HEK293 (cell line): ENCODE measurements around the gene CELSR1.

Experiments
- MYNN ChIP-seq: fragments of 450-650 bp; formaldehyde crosslinking; IDR thresholded peaks from 2 replicates; pipeline ENCODE4 v1.5.1; 2016; ENCODE audit warnings: missing biosample characterization, missing genetic modification characterization, borderline replicate concordance
- ZBTB7A ChIP-seq: fragments of 450-650 bp; formaldehyde crosslinking; IDR thresholded peaks from 2 replicates; pipeline ENCODE4 v1.5.1; 2016; ENCODE audit warnings: low read depth, missing biosample characterization, missing genetic modification characterization
- ZNF747 ChIP-seq: fragments of 450-650 bp; formaldehyde crosslinking; IDR thresholded peaks from 2 replicates; pipeline ENCODE4 v1.5.1; 2016; ENCODE audit warnings: missing biosample characterization, missing genetic modification characterization
- TF ChIP-seq, protein P1 (sequence below): fragments of 450-650 bp; formaldehyde crosslinking; IDR thresholded peaks from 2 replicates; pipeline ENCODE4 v1.5.1; 2016; ENCODE audit warnings: missing biosample characterization, missing genetic modification characterization
- TF ChIP-seq, protein P2 (sequence below): fragments of 450-650 bp; formaldehyde crosslinking; IDR thresholded peaks from 2 replicates; pipeline ENCODE4 v1.5.1; 2016; ENCODE audit warnings: missing biosample characterization, missing genetic modification characterization
- TF ChIP-seq, protein P3 (sequence below): fragments of 450-650 bp; formaldehyde crosslinking; IDR thresholded peaks from 2 replicates; pipeline ENCODE4 v1.5.1; 2016; ENCODE audit warnings: missing biosample characterization, missing genetic modification characterization

DNA sequence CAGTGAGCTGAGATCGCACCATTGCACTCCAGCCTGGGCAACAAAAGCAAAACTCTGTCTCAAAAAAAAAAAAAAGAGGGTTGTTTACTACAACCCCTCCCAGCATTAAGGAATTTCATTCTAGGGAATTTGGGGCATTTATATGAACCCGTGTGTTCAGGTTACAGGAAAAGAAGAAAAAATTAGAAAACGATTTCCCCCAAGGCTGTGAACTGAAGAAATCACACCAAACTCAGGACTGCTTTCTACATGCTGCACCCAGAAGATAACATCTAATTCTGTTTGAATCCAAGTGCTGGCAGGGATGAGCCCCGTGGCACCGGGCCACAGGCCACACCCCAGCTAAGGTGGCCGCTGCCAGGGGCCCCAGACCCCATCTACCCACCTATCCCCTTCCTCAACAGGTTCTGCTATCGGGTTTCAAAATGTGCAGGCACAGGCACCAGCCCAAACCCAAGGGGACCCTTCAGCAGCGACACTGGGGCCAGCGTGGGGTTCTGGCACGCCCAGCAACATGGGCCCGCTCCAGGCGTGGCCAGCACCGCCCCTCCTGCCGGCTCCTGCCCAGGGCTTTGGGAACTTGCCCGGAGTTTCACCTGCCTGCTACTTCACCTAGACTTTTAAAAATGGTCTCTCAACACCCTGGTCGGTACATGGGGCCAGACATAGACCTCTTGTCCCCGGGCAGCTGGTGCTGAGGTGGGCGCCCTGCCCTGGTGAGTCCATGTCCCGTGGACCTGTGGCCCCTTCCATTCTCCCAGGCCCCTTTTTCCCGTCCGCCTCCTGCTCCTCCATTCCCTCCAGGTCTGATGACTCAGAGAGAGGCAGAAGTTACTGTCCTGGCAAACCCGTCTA lies 11.8 kb downstream of the CELSR1 start:
- TF ChIP-seq ZNF747 (tag by site-specific recombination) (no peak), MYNN (tag by site-specific recombination) (no peak), ZBTB7A (no peak)
- TF ChIP-seq, protein P1, sequence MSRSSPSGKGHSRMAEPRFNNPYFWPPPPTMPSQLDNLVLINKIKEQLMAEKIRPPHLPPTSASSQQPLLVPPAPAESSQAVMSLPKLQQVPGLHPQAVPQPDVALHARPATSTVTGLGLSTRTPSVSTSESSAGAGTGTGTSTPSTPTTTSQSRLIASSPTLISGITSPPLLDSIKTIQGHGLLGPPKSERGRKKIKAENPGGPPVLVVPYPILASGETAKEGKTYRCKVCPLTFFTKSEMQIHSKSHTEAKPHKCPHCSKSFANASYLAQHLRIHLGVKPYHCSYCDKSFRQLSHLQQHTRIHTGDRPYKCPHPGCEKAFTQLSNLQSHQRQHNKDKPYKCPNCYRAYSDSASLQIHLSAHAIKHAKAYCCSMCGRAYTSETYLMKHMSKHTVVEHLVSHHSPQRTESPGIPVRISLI (tag by site-specific recombination): no peak
- TF ChIP-seq, protein P2, sequence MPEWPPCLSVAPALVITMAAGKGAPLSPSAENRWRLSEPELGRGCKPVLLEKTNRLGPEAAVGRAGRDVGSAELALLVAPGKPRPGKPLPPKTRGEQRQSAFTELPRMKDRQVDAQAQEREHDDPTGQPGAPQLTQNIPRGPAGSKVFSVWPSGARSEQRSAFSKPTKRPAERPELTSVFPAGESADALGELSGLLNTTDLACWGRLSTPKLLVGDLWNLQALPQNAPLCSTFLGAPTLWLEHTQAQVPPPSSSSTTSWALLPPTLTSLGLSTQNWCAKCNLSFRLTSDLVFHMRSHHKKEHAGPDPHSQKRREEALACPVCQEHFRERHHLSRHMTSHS: no peak
- TF ChIP-seq, protein P3, sequence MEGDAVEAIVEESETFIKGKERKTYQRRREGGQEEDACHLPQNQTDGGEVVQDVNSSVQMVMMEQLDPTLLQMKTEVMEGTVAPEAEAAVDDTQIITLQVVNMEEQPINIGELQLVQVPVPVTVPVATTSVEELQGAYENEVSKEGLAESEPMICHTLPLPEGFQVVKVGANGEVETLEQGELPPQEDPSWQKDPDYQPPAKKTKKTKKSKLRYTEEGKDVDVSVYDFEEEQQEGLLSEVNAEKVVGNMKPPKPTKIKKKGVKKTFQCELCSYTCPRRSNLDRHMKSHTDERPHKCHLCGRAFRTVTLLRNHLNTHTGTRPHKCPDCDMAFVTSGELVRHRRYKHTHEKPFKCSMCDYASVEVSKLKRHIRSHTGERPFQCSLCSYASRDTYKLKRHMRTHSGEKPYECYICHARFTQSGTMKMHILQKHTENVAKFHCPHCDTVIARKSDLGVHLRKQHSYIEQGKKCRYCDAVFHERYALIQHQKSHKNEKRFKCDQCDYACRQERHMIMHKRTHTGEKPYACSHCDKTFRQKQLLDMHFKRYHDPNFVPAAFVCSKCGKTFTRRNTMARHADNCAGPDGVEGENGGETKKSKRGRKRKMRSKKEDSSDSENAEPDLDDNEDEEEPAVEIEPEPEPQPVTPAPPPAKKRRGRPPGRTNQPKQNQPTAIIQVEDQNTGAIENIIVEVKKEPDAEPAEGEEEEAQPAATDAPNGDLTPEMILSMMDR (tag by site-specific recombination): no peak
